ENCODE data around the gene HOXA10.

HOXA10 gene

GRCh38 chr7:27179503-27180430, 5.6 kb upstream of the HOXA10 start:
- Histone ChIP-seq H4K20me1 (ENCODE audit: insufficient read depth) (no peaks in the 10 kb centered on the region), H2AFZ (ENCODE audit: low read depth) (peak overlapping the region; percentile 29; the same call in 1 of the 2 replicates), H3K79me2 (ENCODE audit: insufficient read depth, low read depth) (no peaks in the 10 kb centered on the region), H3K4me3 (IDR thresholded peaks at IDR 0.05; ENCODE audit: insufficient read depth, low read depth, low read length) (no peak overlapping the region), H3K27ac (no peak overlapping the region), H3K36me3 (ENCODE audit: insufficient read depth) (no peaks in the 10 kb centered on the region), H3K9ac (no peak overlapping the region), H3K27me3 (ENCODE audit: insufficient read depth, low read depth) (no peaks in the 10 kb centered on the region), H3K4me1 (ENCODE audit: low read depth, poor library complexity, severe bottlenecking) (no peaks in the 10 kb centered on the region), H3K4me2 (0 out of 2 replicates have a peak overlapping the region, but pooled peaks have one; percentile 22)
- peak; percentile 89 for TF ChIP-seq CTCF (conservative IDR thresholded peaks at IDR 0.05; ENCODE audit: low read depth, low read length)

GRCh38 chr7:27179030-27179429, 4.9 kb upstream of the HOXA10 start:
- Histone ChIP-seq H3K4me1 (ENCODE audit: low read depth, poor library complexity, severe bottlenecking) (no peaks in the 10 kb centered on the region), H3K27me3 (ENCODE audit: insufficient read depth, low read depth) (no peaks in the 10 kb centered on the region), H3K27ac (no peak overlapping the region), H3K36me3 (ENCODE audit: insufficient read depth) (no peaks in the 10 kb centered on the region), H3K4me2 (no peak overlapping the region), H3K4me3 (IDR thresholded peaks at IDR 0.05; ENCODE audit: insufficient read depth, low read depth, low read length) (no peak overlapping the region), H3K79me2 (ENCODE audit: insufficient read depth, low read depth) (no peaks in the 10 kb centered on the region), H3K9ac (no peak overlapping the region), H2AFZ (ENCODE audit: low read depth) (no peak overlapping the region), H4K20me1 (ENCODE audit: insufficient read depth) (no peaks in the 10 kb centered on the region)
- no peak for TF ChIP-seq CTCF (conservative IDR thresholded peaks at IDR 0.05; ENCODE audit: low read depth, low read length)

GRCh38 chr7:27178366-27178765, 4.2 kb upstream of the HOXA10 start:
- Histone ChIP-seq H3K36me3 (ENCODE audit: insufficient read depth) (no peaks in the 10 kb centered on the region), H3K27ac (no peak overlapping the region), H3K9ac (no peak overlapping the region), H3K79me2 (ENCODE audit: insufficient read depth, low read depth) (no peaks in the 10 kb centered on the region), H3K27me3 (ENCODE audit: insufficient read depth, low read depth) (no peaks in the 10 kb centered on the region), H3K4me3 (IDR thresholded peaks at IDR 0.05; ENCODE audit: insufficient read depth, low read depth, low read length) (no peak overlapping the region), H2AFZ (ENCODE audit: low read depth) (no peak overlapping the region), H3K4me2 (no peak overlapping the region), H3K4me1 (ENCODE audit: low read depth, poor library complexity, severe bottlenecking) (no peaks in the 10 kb centered on the region), H4K20me1 (ENCODE audit: insufficient read depth) (no peaks in the 10 kb centered on the region)
- no peak for TF ChIP-seq CTCF (conservative IDR thresholded peaks at IDR 0.05; ENCODE audit: low read depth, low read length)

GRCh38 chr7:27177795-27178320, 3.7 kb upstream of the HOXA10 start:
- Histone ChIP-seq H3K36me3 (ENCODE audit: insufficient read depth) (no peaks in the 10 kb centered on the region), H3K4me3 (IDR thresholded peaks at IDR 0.05; ENCODE audit: insufficient read depth, low read depth, low read length) (no peak overlapping the region), H3K4me2 (no peak overlapping the region), H3K4me1 (ENCODE audit: low read depth, poor library complexity, severe bottlenecking) (no peaks in the 10 kb centered on the region), H2AFZ (ENCODE audit: low read depth) (no peak overlapping the region), H3K9ac (no peak overlapping the region), H3K27ac (no peak overlapping the region), H4K20me1 (ENCODE audit: insufficient read depth) (no peaks in the 10 kb centered on the region), H3K79me2 (ENCODE audit: insufficient read depth, low read depth) (no peaks in the 10 kb centered on the region), H3K27me3 (ENCODE audit: insufficient read depth, low read depth) (0 out of 2 replicates have a peak, but pooled peaks cover 1% of the 10 kb centered on the region)
- no peak for TF ChIP-seq CTCF (conservative IDR thresholded peaks at IDR 0.05; ENCODE audit: low read depth, low read length)
